HEK293T (cell line): ENCODE data around the gene FAM193A.

Source experiments
- BHLHE40 ChIP-seq: fragments of 450-650 bp; IDR thresholded peaks from 2 replicates; pipeline ENCODE4 v1.6.1; 2016; ENCODE audit warnings: mild to moderate bottlenecking, moderate library complexity, borderline replicate concordance
- CTBP1 ChIP-seq: fragments of 450-650 bp; IDR thresholded peaks from 2 replicates; pipeline ENCODE4 v1.6.1; 2016; ENCODE audit warnings: borderline replicate concordance
- ELF4 ChIP-seq: fragments of 450-650 bp; IDR thresholded peaks from 2 replicates; pipeline ENCODE4 v1.6.1; 2017; ENCODE audit warnings: antibody characterized with exemption
- FOXA1 ChIP-seq: fragments of 450-650 bp; IDR thresholded peaks from 2 replicates; pipeline ENCODE4 v1.6.1; 2016; ENCODE audit warnings: mild to moderate bottlenecking
- FOXK2 ChIP-seq: fragments of 450-650 bp; IDR thresholded peaks from 2 replicates; pipeline ENCODE4 v1.6.1; 2016; ENCODE audit warnings: mild to moderate bottlenecking
- FOXM1 ChIP-seq: fragments of 450-650 bp; IDR thresholded peaks from 2 replicates; pipeline ENCODE4 v1.6.1; 2017; ENCODE audit warnings: mild to moderate bottlenecking, borderline replicate concordance
- L3MBTL2 ChIP-seq: fragments of 450-650 bp; conservative IDR thresholded peaks from 2 replicates; pipeline ENCODE4 v1.6.1; 2016; ENCODE audit warnings: mild to moderate bottlenecking
- LEF1 ChIP-seq: fragments of 450-650 bp; IDR thresholded peaks from 2 replicates; pipeline ENCODE4 v1.6.1; 2017; ENCODE audit warnings: mild to moderate bottlenecking, borderline replicate concordance
- NFRKB ChIP-seq: fragments of 450-650 bp; IDR thresholded peaks from 2 replicates; pipeline ENCODE4 v1.6.1; 2016; ENCODE audit warnings: mild to moderate bottlenecking, moderate library complexity
- SP1 ChIP-seq: fragments of 450-650 bp; IDR thresholded peaks from 2 replicates; pipeline ENCODE4 v1.6.1; 2017
- SUZ12 ChIP-seq: fragments of 450-650 bp; IDR thresholded peaks from 2 replicates; pipeline ENCODE4 v1.6.1; 2016; ENCODE audit warnings: mild to moderate bottlenecking
- TARDBP ChIP-seq: fragments of 450-650 bp; IDR thresholded peaks from 2 replicates; pipeline ENCODE4 v1.6.1; 2016
- ZNF384 ChIP-seq: fragments of 450-650 bp; IDR thresholded peaks from 2 replicates; pipeline ENCODE4 v1.6.1; 2016

GRCh38 chr4:2596611-2597010 is 60.2 kb downstream of the FAM193A start:
- no peak for TF ChIP-seq SUZ12
- no peak for TF ChIP-seq NFRKB
- TF ChIP-seq TARDBP: no peak
- TF ChIP-seq SP1: no peak
- no peak for TF ChIP-seq BHLHE40
- TF ChIP-seq ZNF384: no peak
- TF ChIP-seq FOXK2: no peak
- no peak for TF ChIP-seq CTBP1
- no peak for TF ChIP-seq FOXM1
- no peak for TF ChIP-seq ELF4
- no peak for TF ChIP-seq L3MBTL2
- TF ChIP-seq LEF1: no peak
- TF ChIP-seq FOXA1: no peak
